SH-SY5Y (cell line): Measurements from ENCODE around the gene GEN1.

ENCODE experiments used
- GATA2 ChIP-seq: IDR thresholded peaks from 2 replicates; pipeline ENCODE4 v1.6.1; 2011; ENCODE audit warnings: mild to moderate bottlenecking, low read depth, low read length
- GATA3 ChIP-seq: IDR thresholded peaks from 2 replicates; pipeline ENCODE4 v1.6.1; 2011; ENCODE audit warnings: low read depth, mild to moderate bottlenecking, low read length, moderate library complexity

DNA sequence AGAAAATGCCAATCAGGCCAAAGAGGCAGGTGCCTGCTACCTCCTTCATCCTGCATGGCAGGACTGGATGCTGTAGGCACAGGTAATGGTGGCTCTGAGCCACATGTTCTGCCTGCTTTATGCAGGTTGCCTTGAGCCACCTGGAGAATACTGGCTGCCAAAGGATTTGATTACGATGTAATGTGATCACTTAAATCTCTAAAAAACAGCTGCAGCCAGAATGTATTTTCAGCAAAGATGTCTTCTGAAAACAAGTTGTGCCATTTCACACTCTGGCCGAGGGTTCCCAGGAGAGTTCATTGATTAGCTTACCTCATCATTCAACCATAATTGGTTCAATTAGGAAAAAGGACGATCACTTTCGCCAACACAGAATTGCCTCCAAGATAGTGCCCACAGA is 44.4 kb downstream of the GEN1 start:
- TF ChIP-seq GATA2 (no peak), GATA3 (no peak)
